PFSK-1 (cell line): ENCODE data around the gene CACNA1B.

Source experiments
- POLR2AphosphoS5 ChIP-seq: IDR thresholded peaks from 2 replicates; pipeline ENCODE4 v1.6.1; 2012; ENCODE audit warnings: low read depth, mild to moderate bottlenecking, control low read depth, low read length, moderate library complexity
- REST ChIP-seq, 2 experiments: IDR thresholded peaks; 2 replicates each; pipeline versions ENCODE4 v1.6.1 to v1.8.0; 2011 to 2012; ENCODE audit warnings: low read depth in 2 of 2, low read length in 2 of 2, control low read depth in 1 of 2, inconsistent platforms in 1 of 2, mild to moderate bottlenecking in 1 of 2, moderate library complexity in 1 of 2; ENCODE audit not compliant: insufficient read depth in 1 of 2
- SIN3A ChIP-seq: IDR thresholded peaks from 2 replicates; pipeline ENCODE4 v1.6.1; 2012; ENCODE audit warnings: mild to moderate bottlenecking, low read length, moderate library complexity, borderline replicate concordance; ENCODE audit not compliant: insufficient read depth
- TAF1 ChIP-seq: IDR thresholded peaks from 2 replicates; pipeline ENCODE4 v1.6.1; 2012; ENCODE audit warnings: low read length, control low read depth, borderline replicate concordance; ENCODE audit not compliant: insufficient read depth

- no peak for TF ChIP-seq POLR2AphosphoS5
- no peak for TF ChIP-seq SIN3A
- no peak for TF ChIP-seq REST (IDR thresholded peaks at IDR 0.05; ENCODE audit: insufficient read depth in 1 of 2, low read depth in 2 of 2, low read length in 2 of 2)
- no peak for TF ChIP-seq TAF1
Observed at GRCh38 chr9:138068601-138069035, 191.0 kb downstream of the CACNA1B start.
